H9 (cell line): ENCODE measurements around the gene UPF2. TPM values are rescaled to one million over a fixed set of nuclear protein-coding genes. Genes with fewer than 3 reads are reported as not detected.

Experiments used
- DNase-seq: peaks from one replicate; pipeline ENCODE4 v3.0.0-alpha.2; 2017
- H2AFZ ChIP-seq: one replicate; pipeline ENCODE4 v1.6.1; 2013; ENCODE audit warnings: mild to moderate bottlenecking, low read length, control low read depth, moderate library complexity
- H2AK5ac ChIP-seq: 2 replicates; pipeline ENCODE4 v1.6.1; 2013; ENCODE audit warnings: low read length, control low read depth, mixed read lengths; ENCODE audit not compliant: insufficient read length
- H2BK120ac ChIP-seq: one replicate; pipeline ENCODE4 v1.6.1; 2013; ENCODE audit warnings: low read depth, mild to moderate bottlenecking, low read length, control low read depth, inconsistent platforms; ENCODE audit not compliant: poor library complexity, severe bottlenecking
- H2BK12ac ChIP-seq: 2 replicates; pipeline ENCODE4 v1.6.1; 2013; ENCODE audit warnings: low read length, control low read depth, mixed read lengths, low read depth; ENCODE audit not compliant: insufficient read length
- H2BK15ac ChIP-seq: 2 replicates; pipeline ENCODE4 v1.6.1; 2013; ENCODE audit warnings: low read depth, low read length, control low read depth
- H2BK20ac ChIP-seq: one replicate; pipeline ENCODE4 v1.6.1; 2013; ENCODE audit warnings: low read depth, mild to moderate bottlenecking, low read length, control low read depth, inconsistent platforms; ENCODE audit not compliant: poor library complexity, severe bottlenecking
- H2BK5ac ChIP-seq: 2 replicates; pipeline ENCODE4 v1.6.1; 2013; ENCODE audit warnings: low read length, control low read depth, mixed read lengths; ENCODE audit not compliant: insufficient read length
- H3K14ac ChIP-seq: 2 replicates; pipeline ENCODE4 v1.6.1; 2013; ENCODE audit warnings: low read length, control low read depth; ENCODE audit not compliant: insufficient read depth
- H3K18ac ChIP-seq: 2 replicates; pipeline ENCODE4 v1.6.1; 2013; ENCODE audit warnings: low read depth, mild to moderate bottlenecking, mixed read lengths, low read length, control low read depth; ENCODE audit not compliant: insufficient read length
- H3K23ac ChIP-seq: 2 replicates; pipeline ENCODE4 v1.6.1; 2013; ENCODE audit warnings: low read length, control low read depth, mixed read lengths, low read depth; ENCODE audit not compliant: insufficient read length
- H3K23me2 ChIP-seq: 2 replicates; pipeline ENCODE4 v1.6.1; 2013; ENCODE audit warnings: low read depth, mild to moderate bottlenecking, mixed read lengths, low read length, control low read depth; ENCODE audit not compliant: insufficient read length, poor library complexity, severe bottlenecking
- H3K27ac ChIP-seq: 2 replicates; pipeline ENCODE4 v1.5.1; 2013; ENCODE audit warnings: low read length, control low read depth, mixed read lengths, low read depth; ENCODE audit not compliant: insufficient read length
- H3K27me3 ChIP-seq: 2 replicates; pipeline ENCODE4 v1.6.1; 2013; ENCODE audit warnings: low read length, control low read depth, inconsistent platforms; ENCODE audit not compliant: insufficient read depth
- H3K4ac ChIP-seq: 2 replicates; pipeline ENCODE4 v1.6.1; 2013; ENCODE audit warnings: low read depth, mild to moderate bottlenecking, control low read depth, inconsistent platforms, low read length, moderate library complexity
- H3K4me1 ChIP-seq: 2 replicates; pipeline ENCODE4 v1.6.1; 2013; ENCODE audit warnings: low read length, control low read depth, inconsistent platforms; ENCODE audit not compliant: insufficient read depth
- H3K4me2 ChIP-seq: 2 replicates; pipeline ENCODE4 v1.6.1; 2013; ENCODE audit warnings: low read length, control low read depth, mixed read lengths; ENCODE audit not compliant: insufficient read length, insufficient read depth
- H3K56ac ChIP-seq: 2 replicates; pipeline ENCODE4 v1.6.1; 2013; ENCODE audit warnings: low read depth, mild to moderate bottlenecking, mixed read lengths, low read length, control low read depth; ENCODE audit not compliant: insufficient read length
- H3K79me1 ChIP-seq: 2 replicates; pipeline ENCODE4 v1.6.1; 2013; ENCODE audit warnings: low read depth, mild to moderate bottlenecking, moderate library complexity, low read length, control low read depth, inconsistent platforms; ENCODE audit not compliant: insufficient read depth, poor library complexity, severe bottlenecking
- H3K79me2 ChIP-seq: 2 replicates; pipeline ENCODE4 v1.6.1; 2013; ENCODE audit warnings: low read length, control low read depth, inconsistent platforms; ENCODE audit not compliant: insufficient read depth
- H3K9ac ChIP-seq: 2 replicates; pipeline ENCODE4 v1.6.1; 2013; ENCODE audit warnings: low read length, control low read depth, mixed read lengths; ENCODE audit not compliant: insufficient read length; ENCODE audit errors: extremely low read depth
- H3K9me3 ChIP-seq: one replicate; pipeline ENCODE4 v1.6.1; 2013; ENCODE audit warnings: low read depth, low read length, inconsistent platforms; ENCODE audit not compliant: control insufficient read depth
- H3T11ph ChIP-seq: one replicate; pipeline ENCODE4 v1.6.1; 2013; ENCODE audit warnings: mild to moderate bottlenecking, low read length, control low read depth, inconsistent platforms
- H4K20me1 ChIP-seq: one replicate; pipeline ENCODE4 v1.6.1; 2013; ENCODE audit not compliant: control insufficient read depth, insufficient read length, insufficient read depth
- H4K5ac ChIP-seq: 2 replicates; pipeline ENCODE4 v1.6.1; 2013; ENCODE audit warnings: low read depth, mild to moderate bottlenecking, mixed read lengths, low read length, control low read depth; ENCODE audit not compliant: insufficient read length
- H4K8ac ChIP-seq: replicated peaks from 2 replicates; pipeline ENCODE4 v1.6.1; 2013; ENCODE audit warnings: low read length, control low read depth, mixed read lengths, low read depth; ENCODE audit not compliant: insufficient read length
- H4K91ac ChIP-seq: 2 replicates; pipeline ENCODE4 v1.6.1; 2013; ENCODE audit warnings: low read depth, mild to moderate bottlenecking, moderate library complexity, mixed read lengths, low read length, control low read depth; ENCODE audit not compliant: insufficient read length
- H3K27ac Mint-ChIP-seq, 3 experiments: 2 replicates in 2 of 3; 3 replicates in 1 of 3; pipeline ENCODE4 v1.8.0; 2020 to 2021; ENCODE audit warnings: mixed read lengths in 3 of 3, mild to moderate bottlenecking in 1 of 3, moderate library complexity in 1 of 3
- H3K27me3 Mint-ChIP-seq: 2 replicates; pipeline ENCODE4 v1.8.0; 2021; ENCODE audit warnings: low read depth, mild to moderate bottlenecking, moderate library complexity, mixed read lengths
- H3K36me3 Mint-ChIP-seq, 3 experiments: 2 replicates in 2 of 3; 3 replicates in 1 of 3; pipeline ENCODE4 v1.8.0; 2020 to 2021; ENCODE audit warnings: low read depth in 3 of 3, mixed read lengths in 3 of 3; ENCODE audit not compliant: insufficient read depth in 1 of 3
- H3K4me1 Mint-ChIP-seq, 2 experiments: 2 replicates each; pipeline ENCODE4 v1.8.0; 2020; ENCODE audit warnings: mixed read lengths in 2 of 2
- H3K4me3 Mint-ChIP-seq, 2 experiments: 2 replicates in 1 of 2; 3 replicates in 1 of 2; pipeline ENCODE4 v1.8.0; 2020 to 2021; ENCODE audit warnings: mild to moderate bottlenecking in 2 of 2, mixed read lengths in 2 of 2, moderate library complexity in 1 of 2
- H3K9me3 Mint-ChIP-seq, 2 experiments: 2 replicates in 1 of 2; 3 replicates in 1 of 2; pipeline ENCODE4 v1.8.0; 2020; ENCODE audit warnings: mild to moderate bottlenecking in 2 of 2, mixed read lengths in 2 of 2, moderate library complexity in 1 of 2
- WGBS: extraction: QIAGEN DNeasy Blood & Tissue Kit; methylation state at CpG from one replicate; pipeline ENCODE4 v1.1.7; 2013; ENCODE audit warnings: missing lambda C conversion rate, low lambda C conversion rate, mixed read lengths; ENCODE audit not compliant: insufficient read length; ENCODE audit errors: extremely low coverage; 5-methylcytosine and 5-hydroxymethylcytosine counted together
- total RNA-seq: library from RNA; stranded (reverse); gene quantifications from 2 replicates; pipeline ENCODE4 v1.2.1, GENCODE V29; 2021
- TF ChIP-seq, protein P1 (sequence below): fragments of 200-600 bp; sonication (generic); conservative IDR thresholded peaks from 3 replicates; pipeline ENCODE4 v1.8.0; 2021; ENCODE audit warnings: antibody characterized with exemption, mild to moderate bottlenecking

Gene UPF2
- total RNA-seq, 1 experiment from 2014 or later = 34.1 TPM

DNA sequence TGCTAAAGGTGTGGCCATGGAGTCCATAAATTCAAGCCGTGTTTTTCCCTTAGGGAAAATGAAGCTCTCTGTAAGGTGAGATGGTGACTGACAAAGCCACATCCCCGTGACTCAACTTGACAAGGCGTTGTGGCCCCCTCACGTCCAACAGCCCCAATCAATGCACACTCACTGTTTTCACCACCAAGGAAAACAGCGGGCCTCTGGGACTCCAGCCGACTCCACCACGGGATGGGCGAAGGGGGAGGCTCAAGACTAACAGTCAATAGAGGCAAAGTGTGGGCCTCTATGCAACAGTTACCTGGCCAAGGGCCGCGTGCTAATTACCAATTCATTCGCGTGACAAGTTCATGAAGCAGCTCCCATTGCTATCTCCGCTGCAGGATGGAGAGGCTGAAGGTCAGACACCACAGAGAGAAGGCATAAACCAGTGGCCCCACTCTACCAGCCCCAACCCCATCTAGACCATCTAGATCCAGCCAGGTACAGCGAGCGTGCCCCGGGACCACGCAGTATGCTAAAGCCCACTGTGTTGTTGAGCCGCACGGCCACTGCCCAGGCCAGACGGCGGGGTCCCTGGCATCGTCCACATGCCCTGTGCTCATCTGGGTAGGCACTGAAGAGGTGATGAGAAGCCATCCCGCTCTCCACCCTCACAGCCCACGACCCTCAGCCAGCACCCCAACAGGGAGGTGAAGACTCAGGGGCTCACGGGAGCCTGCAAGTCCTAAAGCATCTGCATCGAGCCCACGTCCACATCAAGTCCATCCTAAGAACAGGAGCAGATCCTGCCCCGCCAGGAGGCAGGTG lies 143.3 kb downstream of the UPF2 start:
- Histone ChIP-seq H3K56ac (no peak overlapping the region), H3K79me1 (no peaks in the 10 kb centered on the region), H2BK20ac (no peak overlapping the region), H3T11ph (no peak overlapping the region), H3K27ac (no peak overlapping the region), H4K8ac (no peak overlapping the region), H3K14ac (no peak overlapping the region), H2AK5ac (no peak overlapping the region), H3K23me2 (no peaks in the 10 kb centered on the region), H3K9ac (no peak overlapping the region), H4K91ac (no peak overlapping the region), H4K5ac (no peak overlapping the region), H2BK120ac (no peak overlapping the region), H3K18ac (no peak overlapping the region), H3K23ac (no peak overlapping the region), H2AFZ (no peak overlapping the region), H3K9me3 (no peaks in the 10 kb centered on the region), H3K79me2 (no peaks in the 10 kb centered on the region), H3K27me3 (no peaks in the 10 kb centered on the region), H2BK12ac (no peak overlapping the region), H4K20me1 (no peaks in the 10 kb centered on the region), H3K4ac (no peak overlapping the region), H3K4me1 (peaks cover 8% of the 10 kb centered on the region), H2BK15ac (no peak overlapping the region), H2BK5ac (no peak overlapping the region), H3K4me2 (no peak overlapping the region)
- no peaks in the 10 kb centered on the region for H3K36me3 Mint-ChIP-seq
- no peak for DNase-seq
- H3K4me3 Mint-ChIP-seq = no peak overlapping the region
- H3K27ac Mint-ChIP-seq = no peak overlapping the region
- TF ChIP-seq, protein P1, sequence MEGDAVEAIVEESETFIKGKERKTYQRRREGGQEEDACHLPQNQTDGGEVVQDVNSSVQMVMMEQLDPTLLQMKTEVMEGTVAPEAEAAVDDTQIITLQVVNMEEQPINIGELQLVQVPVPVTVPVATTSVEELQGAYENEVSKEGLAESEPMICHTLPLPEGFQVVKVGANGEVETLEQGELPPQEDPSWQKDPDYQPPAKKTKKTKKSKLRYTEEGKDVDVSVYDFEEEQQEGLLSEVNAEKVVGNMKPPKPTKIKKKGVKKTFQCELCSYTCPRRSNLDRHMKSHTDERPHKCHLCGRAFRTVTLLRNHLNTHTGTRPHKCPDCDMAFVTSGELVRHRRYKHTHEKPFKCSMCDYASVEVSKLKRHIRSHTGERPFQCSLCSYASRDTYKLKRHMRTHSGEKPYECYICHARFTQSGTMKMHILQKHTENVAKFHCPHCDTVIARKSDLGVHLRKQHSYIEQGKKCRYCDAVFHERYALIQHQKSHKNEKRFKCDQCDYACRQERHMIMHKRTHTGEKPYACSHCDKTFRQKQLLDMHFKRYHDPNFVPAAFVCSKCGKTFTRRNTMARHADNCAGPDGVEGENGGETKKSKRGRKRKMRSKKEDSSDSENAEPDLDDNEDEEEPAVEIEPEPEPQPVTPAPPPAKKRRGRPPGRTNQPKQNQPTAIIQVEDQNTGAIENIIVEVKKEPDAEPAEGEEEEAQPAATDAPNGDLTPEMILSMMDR = no peak
- H3K4me1 Mint-ChIP-seq = peaks cover 11 to 24% of the 10 kb centered on the region in 2 experiments
- H3K9me3 Mint-ChIP-seq = no peaks in the 10 kb centered on the region
- no peaks in the 10 kb centered on the region for H3K27me3 Mint-ChIP-seq
- WGBS = no CpG with 5 or more reads among the region's 28 CpGs
